H9 (cell line): ENCODE data around the gene TAF11L13. TPM values are rescaled to one million over a fixed set of nuclear protein-coding genes. Genes with fewer than 3 reads are reported as not detected.

Experiments used
- DNase-seq: peaks from one replicate; pipeline ENCODE4 v3.0.0-alpha.2; 2017
- H2AFZ ChIP-seq: one replicate; pipeline ENCODE4 v1.6.1; 2013; ENCODE audit warnings: mild to moderate bottlenecking, low read length, control low read depth, moderate library complexity
- H2AK5ac ChIP-seq: 2 replicates; pipeline ENCODE4 v1.6.1; 2013; ENCODE audit warnings: low read length, control low read depth, mixed read lengths; ENCODE audit not compliant: insufficient read length
- H2BK120ac ChIP-seq: one replicate; pipeline ENCODE4 v1.6.1; 2013; ENCODE audit warnings: low read depth, mild to moderate bottlenecking, low read length, control low read depth, inconsistent platforms; ENCODE audit not compliant: poor library complexity, severe bottlenecking
- H2BK12ac ChIP-seq: 2 replicates; pipeline ENCODE4 v1.6.1; 2013; ENCODE audit warnings: low read length, control low read depth, mixed read lengths, low read depth; ENCODE audit not compliant: insufficient read length
- H2BK15ac ChIP-seq: 2 replicates; pipeline ENCODE4 v1.6.1; 2013; ENCODE audit warnings: low read depth, low read length, control low read depth
- H2BK20ac ChIP-seq: one replicate; pipeline ENCODE4 v1.6.1; 2013; ENCODE audit warnings: low read depth, mild to moderate bottlenecking, low read length, control low read depth, inconsistent platforms; ENCODE audit not compliant: poor library complexity, severe bottlenecking
- H2BK5ac ChIP-seq: 2 replicates; pipeline ENCODE4 v1.6.1; 2013; ENCODE audit warnings: low read length, control low read depth, mixed read lengths; ENCODE audit not compliant: insufficient read length
- H3K14ac ChIP-seq: 2 replicates; pipeline ENCODE4 v1.6.1; 2013; ENCODE audit warnings: low read length, control low read depth; ENCODE audit not compliant: insufficient read depth
- H3K18ac ChIP-seq: 2 replicates; pipeline ENCODE4 v1.6.1; 2013; ENCODE audit warnings: low read depth, mild to moderate bottlenecking, mixed read lengths, low read length, control low read depth; ENCODE audit not compliant: insufficient read length
- H3K23ac ChIP-seq: 2 replicates; pipeline ENCODE4 v1.6.1; 2013; ENCODE audit warnings: low read length, control low read depth, mixed read lengths, low read depth; ENCODE audit not compliant: insufficient read length
- H3K23me2 ChIP-seq: 2 replicates; pipeline ENCODE4 v1.6.1; 2013; ENCODE audit warnings: low read depth, mild to moderate bottlenecking, mixed read lengths, low read length, control low read depth; ENCODE audit not compliant: insufficient read length, poor library complexity, severe bottlenecking
- H3K27ac ChIP-seq: 2 replicates; pipeline ENCODE4 v1.5.1; 2013; ENCODE audit warnings: low read length, control low read depth, mixed read lengths, low read depth; ENCODE audit not compliant: insufficient read length
- H3K27me3 ChIP-seq: 2 replicates; pipeline ENCODE4 v1.6.1; 2013; ENCODE audit warnings: low read length, control low read depth, inconsistent platforms; ENCODE audit not compliant: insufficient read depth
- H3K4ac ChIP-seq: 2 replicates; pipeline ENCODE4 v1.6.1; 2013; ENCODE audit warnings: low read depth, mild to moderate bottlenecking, control low read depth, inconsistent platforms, low read length, moderate library complexity
- H3K4me1 ChIP-seq: 2 replicates; pipeline ENCODE4 v1.6.1; 2013; ENCODE audit warnings: low read length, control low read depth, inconsistent platforms; ENCODE audit not compliant: insufficient read depth
- H3K4me2 ChIP-seq: 2 replicates; pipeline ENCODE4 v1.6.1; 2013; ENCODE audit warnings: low read length, control low read depth, mixed read lengths; ENCODE audit not compliant: insufficient read length, insufficient read depth
- H3K56ac ChIP-seq: 2 replicates; pipeline ENCODE4 v1.6.1; 2013; ENCODE audit warnings: low read depth, mild to moderate bottlenecking, mixed read lengths, low read length, control low read depth; ENCODE audit not compliant: insufficient read length
- H3K79me1 ChIP-seq: 2 replicates; pipeline ENCODE4 v1.6.1; 2013; ENCODE audit warnings: low read depth, mild to moderate bottlenecking, moderate library complexity, low read length, control low read depth, inconsistent platforms; ENCODE audit not compliant: insufficient read depth, poor library complexity, severe bottlenecking
- H3K79me2 ChIP-seq: 2 replicates; pipeline ENCODE4 v1.6.1; 2013; ENCODE audit warnings: low read length, control low read depth, inconsistent platforms; ENCODE audit not compliant: insufficient read depth
- H3K9ac ChIP-seq: 2 replicates; pipeline ENCODE4 v1.6.1; 2013; ENCODE audit warnings: low read length, control low read depth, mixed read lengths; ENCODE audit not compliant: insufficient read length; ENCODE audit errors: extremely low read depth
- H3K9me3 ChIP-seq: one replicate; pipeline ENCODE4 v1.6.1; 2013; ENCODE audit warnings: low read depth, low read length, inconsistent platforms; ENCODE audit not compliant: control insufficient read depth
- H3T11ph ChIP-seq: one replicate; pipeline ENCODE4 v1.6.1; 2013; ENCODE audit warnings: mild to moderate bottlenecking, low read length, control low read depth, inconsistent platforms
- H4K20me1 ChIP-seq: one replicate; pipeline ENCODE4 v1.6.1; 2013; ENCODE audit not compliant: control insufficient read depth, insufficient read length, insufficient read depth
- H4K5ac ChIP-seq: 2 replicates; pipeline ENCODE4 v1.6.1; 2013; ENCODE audit warnings: low read depth, mild to moderate bottlenecking, mixed read lengths, low read length, control low read depth; ENCODE audit not compliant: insufficient read length
- H4K8ac ChIP-seq: replicated peaks from 2 replicates; pipeline ENCODE4 v1.6.1; 2013; ENCODE audit warnings: low read length, control low read depth, mixed read lengths, low read depth; ENCODE audit not compliant: insufficient read length
- H4K91ac ChIP-seq: 2 replicates; pipeline ENCODE4 v1.6.1; 2013; ENCODE audit warnings: low read depth, mild to moderate bottlenecking, moderate library complexity, mixed read lengths, low read length, control low read depth; ENCODE audit not compliant: insufficient read length
- H3K27ac Mint-ChIP-seq, 3 experiments: 2 replicates in 2 of 3; 3 replicates in 1 of 3; pipeline ENCODE4 v1.8.0; 2020 to 2021; ENCODE audit warnings: mixed read lengths in 3 of 3, mild to moderate bottlenecking in 1 of 3, moderate library complexity in 1 of 3
- H3K27me3 Mint-ChIP-seq: 2 replicates; pipeline ENCODE4 v1.8.0; 2021; ENCODE audit warnings: low read depth, mild to moderate bottlenecking, moderate library complexity, mixed read lengths
- H3K36me3 Mint-ChIP-seq, 3 experiments: 2 replicates in 2 of 3; 3 replicates in 1 of 3; pipeline ENCODE4 v1.8.0; 2020 to 2021; ENCODE audit warnings: low read depth in 3 of 3, mixed read lengths in 3 of 3; ENCODE audit not compliant: insufficient read depth in 1 of 3
- H3K4me1 Mint-ChIP-seq, 2 experiments: 2 replicates each; pipeline ENCODE4 v1.8.0; 2020; ENCODE audit warnings: mixed read lengths in 2 of 2
- H3K4me3 Mint-ChIP-seq, 2 experiments: 2 replicates in 1 of 2; 3 replicates in 1 of 2; pipeline ENCODE4 v1.8.0; 2020 to 2021; ENCODE audit warnings: mild to moderate bottlenecking in 2 of 2, mixed read lengths in 2 of 2, moderate library complexity in 1 of 2
- H3K9me3 Mint-ChIP-seq, 2 experiments: 2 replicates in 1 of 2; 3 replicates in 1 of 2; pipeline ENCODE4 v1.8.0; 2020; ENCODE audit warnings: mild to moderate bottlenecking in 2 of 2, mixed read lengths in 2 of 2, moderate library complexity in 1 of 2
- WGBS: extraction: QIAGEN DNeasy Blood & Tissue Kit; methylation state at CpG from one replicate; pipeline ENCODE4 v1.1.7; 2013; ENCODE audit warnings: missing lambda C conversion rate, low lambda C conversion rate, mixed read lengths; ENCODE audit not compliant: insufficient read length; ENCODE audit errors: extremely low coverage; 5-methylcytosine and 5-hydroxymethylcytosine counted together
- total RNA-seq: library from RNA; stranded (reverse); gene quantifications from 2 replicates; pipeline ENCODE4 v1.2.1, GENCODE V29; 2021
- TF ChIP-seq, protein P1 (sequence below): fragments of 200-600 bp; sonication (generic); conservative IDR thresholded peaks from 3 replicates; pipeline ENCODE4 v1.8.0; 2021; ENCODE audit warnings: antibody characterized with exemption, mild to moderate bottlenecking

TAF11L13 gene
- total RNA-seq, 1 experiment from 2014 or later = not detected

DNA sequence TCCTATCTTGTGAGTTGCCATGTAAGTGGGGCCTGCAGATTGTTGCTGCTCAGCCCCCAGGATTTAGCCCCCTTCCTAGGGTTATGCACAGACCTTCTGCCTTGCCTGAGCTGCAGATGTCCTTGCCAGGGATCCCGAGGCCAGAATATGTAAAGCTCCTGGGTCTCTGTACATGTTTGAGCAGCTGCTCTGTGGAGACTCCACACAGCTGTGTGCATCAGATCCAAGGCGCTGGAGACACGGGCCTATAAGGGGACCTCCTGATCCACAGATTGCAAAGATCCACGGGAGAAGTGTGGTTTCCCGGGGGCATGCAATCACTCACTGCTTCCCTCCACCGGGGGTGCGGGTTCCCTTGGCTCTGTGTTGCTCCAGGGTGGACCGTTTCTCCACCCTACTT is 31.3 kb downstream of the TAF11L13 start:
- H3K9ac ChIP-seq = no peak overlapping the region
- peaks cover 13 to 22% of the 10 kb centered on the region in 2 experiments for H3K4me1 Mint-ChIP-seq
- no peak overlapping the region for H2BK5ac ChIP-seq
- H2BK15ac ChIP-seq = no peak overlapping the region
- H3K27me3 ChIP-seq = no peaks in the 10 kb centered on the region
- H4K91ac ChIP-seq = no peak overlapping the region
- H2BK20ac ChIP-seq = no peak overlapping the region
- H3K4ac ChIP-seq = no peak overlapping the region; the same call in 1 of the 2 replicates
- no peak overlapping the region for H2BK12ac ChIP-seq
- TF ChIP-seq, protein P1, sequence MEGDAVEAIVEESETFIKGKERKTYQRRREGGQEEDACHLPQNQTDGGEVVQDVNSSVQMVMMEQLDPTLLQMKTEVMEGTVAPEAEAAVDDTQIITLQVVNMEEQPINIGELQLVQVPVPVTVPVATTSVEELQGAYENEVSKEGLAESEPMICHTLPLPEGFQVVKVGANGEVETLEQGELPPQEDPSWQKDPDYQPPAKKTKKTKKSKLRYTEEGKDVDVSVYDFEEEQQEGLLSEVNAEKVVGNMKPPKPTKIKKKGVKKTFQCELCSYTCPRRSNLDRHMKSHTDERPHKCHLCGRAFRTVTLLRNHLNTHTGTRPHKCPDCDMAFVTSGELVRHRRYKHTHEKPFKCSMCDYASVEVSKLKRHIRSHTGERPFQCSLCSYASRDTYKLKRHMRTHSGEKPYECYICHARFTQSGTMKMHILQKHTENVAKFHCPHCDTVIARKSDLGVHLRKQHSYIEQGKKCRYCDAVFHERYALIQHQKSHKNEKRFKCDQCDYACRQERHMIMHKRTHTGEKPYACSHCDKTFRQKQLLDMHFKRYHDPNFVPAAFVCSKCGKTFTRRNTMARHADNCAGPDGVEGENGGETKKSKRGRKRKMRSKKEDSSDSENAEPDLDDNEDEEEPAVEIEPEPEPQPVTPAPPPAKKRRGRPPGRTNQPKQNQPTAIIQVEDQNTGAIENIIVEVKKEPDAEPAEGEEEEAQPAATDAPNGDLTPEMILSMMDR = no peak
- H4K5ac ChIP-seq = no peak overlapping the region
- no peak overlapping the region for H3K27ac Mint-ChIP-seq
- no peak overlapping the region for H4K8ac ChIP-seq
- no peaks in the 10 kb centered on the region for H3K23me2 ChIP-seq
- H3K79me1 ChIP-seq = no peaks in the 10 kb centered on the region
- H3K9me3 Mint-ChIP-seq = peaks cover 7 to 8% of the 10 kb centered on the region in 2 experiments; a peak in 4 of 5 replicates
- no peak overlapping the region for H3K4me2 ChIP-seq
- H3K27me3 Mint-ChIP-seq = no peaks in the 10 kb centered on the region
- H3K4me1 ChIP-seq = peaks cover 2% of the 10 kb centered on the region; the same call in 1 of the 2 replicates
- H2AFZ ChIP-seq = no peak overlapping the region
- no peak overlapping the region for H3T11ph ChIP-seq
- H3K27ac ChIP-seq = no peak overlapping the region
- H3K4me3 Mint-ChIP-seq = no peak overlapping the region
- H3K14ac ChIP-seq = no peak overlapping the region
- H3K56ac ChIP-seq = no peak overlapping the region
- no peak overlapping the region for H2BK120ac ChIP-seq
- no CpG with 5 or more reads among the region's 8 CpGs for WGBS
- H3K18ac ChIP-seq = no peak overlapping the region
- peaks cover 0 to 8% (median 0%) of the 10 kb centered on the region in 3 experiments; a peak in 4 of 7 replicates for H3K36me3 Mint-ChIP-seq
- H3K79me2 ChIP-seq = no peaks in the 10 kb centered on the region
- no peaks in the 10 kb centered on the region for H3K9me3 ChIP-seq
- H2AK5ac ChIP-seq = no peak overlapping the region
- no peak overlapping the region for H3K23ac ChIP-seq
- DNase-seq = no peak
- no peaks in the 10 kb centered on the region for H4K20me1 ChIP-seq
